Natural killer cell treated with Interleukin-12 subunit alpha and Interleukin-12 subunit beta and Interleukin-15 and Interleukin-18, amount 100 ng/mL, for 72 hours (primary cell): Measurements from ENCODE around the gene ELOVL6. TPM values are rescaled to one million over a fixed set of nuclear protein-coding genes. Genes with fewer than 3 reads are reported as not detected.
"Not testable (repeated sequence)": the region's sequence is repeated elsewhere in the genome, so short reads cannot be mapped to it uniquely, and the experiment has no call there.

ENCODE experiments used
- ATAC-seq, 2 donors: fragments of 150-1000 bp; cut with Tn5 transposase in 1 of 2; sonication (Bioruptor Pico), chemical (Tn5 transposase) in 1 of 2; 2 replicates each; pipeline ENCODE4 v1.10.0; 2021
- DNase-seq: peaks from one replicate; pipeline ENCODE4 v3.0.0; 2022; ENCODE audit warnings: low spot score
- H3K27ac Mint-ChIP-seq, 2 donors: 1 replicate in 1 of 2; 2 replicates in 1 of 2; pipeline ENCODE4 v1.8.0; 2022; ENCODE audit warnings: mixed read lengths in 2 of 2, mild to moderate bottlenecking in 1 of 2, moderate library complexity in 1 of 2
- H3K27me3 Mint-ChIP-seq, 2 donors: 1 replicate in 1 of 2; 2 replicates in 1 of 2; pipeline ENCODE4 v1.8.0; 2022; ENCODE audit warnings: mixed read lengths in 2 of 2
- H3K36me3 Mint-ChIP-seq: one replicate; pipeline ENCODE4 v1.8.0; 2022; ENCODE audit warnings: mixed read lengths
- H3K4me1 Mint-ChIP-seq, 2 donors: 1 replicate in 1 of 2; 2 replicates in 1 of 2; pipeline ENCODE4 v1.8.0; 2022; ENCODE audit warnings: low read depth in 2 of 2, mixed read lengths in 2 of 2, mild to moderate bottlenecking in 1 of 2
- H3K4me3 Mint-ChIP-seq: one replicate; pipeline ENCODE4 v1.8.0; 2022; ENCODE audit warnings: mixed read lengths
- H3K9me3 Mint-ChIP-seq: 2 replicates; pipeline ENCODE4 v1.8.0; 2022; ENCODE audit warnings: mixed read lengths
- total RNA-seq, 2 donors: library from RNA; stranded (reverse); gene quantifications; one replicate each; pipeline ENCODE4 v1.2.3, GENCODE V29; 2022

Gene ELOVL6
- total RNA-seq, 2 donors from 2014 or later = 20.2 to 26.5 TPM

- no peak overlapping the region for H3K4me3 Mint-ChIP-seq
- H3K27ac Mint-ChIP-seq = peak overlapping the region in 1 of 2 donors; percentile 13
- ATAC-seq = no peak
- peaks cover 36 to 49% of the 10 kb centered on the region in 2 donors for H3K4me1 Mint-ChIP-seq
- H3K36me3 Mint-ChIP-seq = no peaks in the 10 kb centered on the region
- no peaks in the 10 kb centered on the region for H3K9me3 Mint-ChIP-seq
- no peak for DNase-seq
- H3K27me3 Mint-ChIP-seq = no peaks in the 10 kb centered on the region
Observed at GRCh38 chr4:110087070-110087708, 111.2 kb downstream of the ELOVL6 start.

GRCh38 chr4:110085131-110085530 is 113.3 kb downstream of the ELOVL6 start:
- no peaks in the 10 kb centered on the region for H3K9me3 Mint-ChIP-seq
- H3K4me1 Mint-ChIP-seq = peaks cover 29 to 34% of the 10 kb centered on the region in 2 donors
- H3K27me3 Mint-ChIP-seq = no peaks in the 10 kb centered on the region
- no peak for ATAC-seq
- H3K27ac Mint-ChIP-seq = peak overlapping the region; percentile 5 to 74
- no peak for DNase-seq
- H3K4me3 Mint-ChIP-seq = no peak overlapping the region
- H3K36me3 Mint-ChIP-seq = no peaks in the 10 kb centered on the region

GRCh38 chr4:110084154-110084553 is 114.3 kb downstream of the ELOVL6 start:
- no peak for DNase-seq
- H3K27ac Mint-ChIP-seq = no peak overlapping the region
- peaks cover 24 to 25% of the 10 kb centered on the region in 2 donors for H3K4me1 Mint-ChIP-seq
- H3K36me3 Mint-ChIP-seq = no peaks in the 10 kb centered on the region
- H3K27me3 Mint-ChIP-seq = no peaks in the 10 kb centered on the region
- H3K4me3 Mint-ChIP-seq = no peak overlapping the region
- no peaks in the 10 kb centered on the region for H3K9me3 Mint-ChIP-seq
- ATAC-seq = no peak

GRCh38 chr4:110078148-110078547 is 120.3 kb downstream of the ELOVL6 start:
- not testable (repeated sequence) for DNase-seq, H3K4me3 Mint-ChIP-seq, H3K36me3 Mint-ChIP-seq, H3K27me3 Mint-ChIP-seq, ATAC-seq, H3K27ac Mint-ChIP-seq, H3K9me3 Mint-ChIP-seq
- peaks cover 20 to 21% of the 10 kb centered on the region in 2 donors for H3K4me1 Mint-ChIP-seq

- not testable (repeated sequence) for H3K36me3 Mint-ChIP-seq, DNase-seq, H3K27ac Mint-ChIP-seq, H3K27me3 Mint-ChIP-seq, ATAC-seq, H3K4me3 Mint-ChIP-seq, H3K9me3 Mint-ChIP-seq
- H3K4me1 Mint-ChIP-seq = peaks cover 20% of the 10 kb centered on the region in 2 donors
Observed at GRCh38 chr4:110076828-110077227, 121.6 kb downstream of the ELOVL6 start.

GRCh38 chr4:110075891-110076290 is 122.5 kb downstream of the ELOVL6 start:
- DNase-seq = no peak
- ATAC-seq = peak in 1 of 2 donors; percentile 51
- Mint-ChIP-seq H3K4me1 (peaks cover 20% of the 10 kb centered on the region in 2 donors), H3K27ac (peak overlapping the region; percentile 50 to 72), H3K27me3 (no peaks in the 10 kb centered on the region), H3K9me3 (no peaks in the 10 kb centered on the region), H3K36me3 (peaks cover 7% of the 10 kb centered on the region), H3K4me3 (no peak overlapping the region)

- Mint-ChIP-seq H3K27ac (peak overlapping the region; percentile 50 to 72), H3K27me3 (no peaks in the 10 kb centered on the region), H3K9me3 (no peaks in the 10 kb centered on the region), H3K4me1 (peaks cover 20% of the 10 kb centered on the region in 2 donors), H3K36me3 (peaks cover 7% of the 10 kb centered on the region), H3K4me3 (peak overlapping the region; percentile 15)
- DNase-seq (no peak), ATAC-seq (peak in 1 of 2 donors; percentile 52)
Observed at GRCh38 chr4:110075083-110075738, 123.2 kb downstream of the ELOVL6 start.

GRCh38 chr4:110074570-110074969 is 123.8 kb downstream of the ELOVL6 start:
- Mint-ChIP-seq H3K27me3 (no peaks in the 10 kb centered on the region), H3K36me3 (peaks cover 7% of the 10 kb centered on the region), H3K4me1 (peaks cover 19 to 20% of the 10 kb centered on the region in 2 donors), H3K4me3 (no peak overlapping the region), H3K9me3 (no peaks in the 10 kb centered on the region), H3K27ac (peak overlapping the region; percentile 50 to 72)
- ATAC-seq (no peak), DNase-seq (no peak)

GRCh38 chr4:110073053-110073845 is 125.2 kb downstream of the ELOVL6 start:
- peaks cover 20 to 25% of the 10 kb centered on the region in 2 donors for H3K4me1 Mint-ChIP-seq
- peak overlapping the region in 1 of 2 donors; percentile 72 for H3K27ac Mint-ChIP-seq
- DNase-seq (no peak), ATAC-seq (no peak)
- H3K4me3 Mint-ChIP-seq = no peak overlapping the region
- peaks cover 7% of the 10 kb centered on the region for H3K36me3 Mint-ChIP-seq
- H3K9me3 Mint-ChIP-seq = no peaks in the 10 kb centered on the region
- no peaks in the 10 kb centered on the region for H3K27me3 Mint-ChIP-seq

- DNase-seq (no peak), ATAC-seq (no peak)
- Mint-ChIP-seq H3K27ac (no peak overlapping the region), H3K9me3 (no peaks in the 10 kb centered on the region), H3K4me1 (peaks cover 17 to 21% of the 10 kb centered on the region in 2 donors), H3K36me3 (no peaks in the 10 kb centered on the region), H3K27me3 (no peaks in the 10 kb centered on the region), H3K4me3 (no peak overlapping the region)
Observed at GRCh38 chr4:110071466-110071865, 126.9 kb downstream of the ELOVL6 start.

- H3K4me1 Mint-ChIP-seq = peaks cover 6 to 7% of the 10 kb centered on the region in 2 donors
- H3K9me3 Mint-ChIP-seq = no peaks in the 10 kb centered on the region
- H3K27ac Mint-ChIP-seq = no peak overlapping the region
- no peak overlapping the region for H3K4me3 Mint-ChIP-seq
- H3K36me3 Mint-ChIP-seq = no peaks in the 10 kb centered on the region
- H3K27me3 Mint-ChIP-seq = no peaks in the 10 kb centered on the region
- no peak for ATAC-seq
- no peak for DNase-seq
Observed at GRCh38 chr4:110068248-110068647, 130.2 kb downstream of the ELOVL6 start.

- no peaks in the 10 kb centered on the region for H3K36me3 Mint-ChIP-seq
- H3K27me3 Mint-ChIP-seq = no peaks in the 10 kb centered on the region
- DNase-seq (no peak), ATAC-seq (no peak)
- peaks cover 31 to 33% of the 10 kb centered on the region in 2 donors for H3K4me1 Mint-ChIP-seq
- H3K4me3 Mint-ChIP-seq = no peak overlapping the region
- H3K27ac Mint-ChIP-seq = no peak overlapping the region
- peaks cover 3% of the 10 kb centered on the region for H3K9me3 Mint-ChIP-seq
Observed at GRCh38 chr4:110064934-110065333, 133.5 kb downstream of the ELOVL6 start.

- H3K9me3 Mint-ChIP-seq = peaks cover 3% of the 10 kb centered on the region
- ATAC-seq (no peak), DNase-seq (no peak)
- H3K27ac Mint-ChIP-seq = no peak overlapping the region
- peaks cover 37 to 39% of the 10 kb centered on the region in 2 donors for H3K4me1 Mint-ChIP-seq
- no peaks in the 10 kb centered on the region for H3K27me3 Mint-ChIP-seq
- H3K36me3 Mint-ChIP-seq = no peaks in the 10 kb centered on the region
- H3K4me3 Mint-ChIP-seq = no peak overlapping the region
Observed at GRCh38 chr4:110064295-110064694, 134.1 kb downstream of the ELOVL6 start.

- Mint-ChIP-seq H3K27me3 (no peaks in the 10 kb centered on the region), H3K4me3 (peak overlapping the region; percentile 67), H3K9me3 (peaks cover 3% of the 10 kb centered on the region), H3K36me3 (no peaks in the 10 kb centered on the region), H3K27ac (peak overlapping the region; percentile 78 to 92), H3K4me1 (peaks cover 44 to 51% of the 10 kb centered on the region in 2 donors)
- no peak for DNase-seq
- ATAC-seq = no peak
Observed at GRCh38 chr4:110062166-110062565, 136.2 kb downstream of the ELOVL6 start.
